Measurements from ENCODE around the gene USP13.

The USP13 gene

DNA sequence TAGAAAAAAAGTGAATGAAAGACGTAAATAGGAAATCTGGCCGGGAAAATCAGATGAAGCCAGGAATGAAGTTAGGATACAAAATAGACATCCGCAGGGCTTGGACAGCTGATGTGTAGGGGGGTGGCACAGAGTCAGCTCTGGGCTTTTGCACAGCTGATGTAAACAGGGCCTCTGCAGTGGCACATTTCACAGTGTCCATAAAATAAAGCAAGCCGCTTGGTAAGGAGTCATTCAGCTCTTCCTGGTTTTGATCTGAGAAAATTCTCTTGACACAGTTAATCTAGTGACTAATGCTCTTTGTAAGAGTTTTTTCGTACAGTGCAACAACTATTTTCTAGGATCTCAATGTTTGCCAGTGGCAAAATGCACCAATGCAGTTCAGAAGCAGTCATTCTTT is 153.3 kb downstream of the USP13 start:
- DNase-seq, result peak in 1 of 3 experiments; percentile 11

DNA sequence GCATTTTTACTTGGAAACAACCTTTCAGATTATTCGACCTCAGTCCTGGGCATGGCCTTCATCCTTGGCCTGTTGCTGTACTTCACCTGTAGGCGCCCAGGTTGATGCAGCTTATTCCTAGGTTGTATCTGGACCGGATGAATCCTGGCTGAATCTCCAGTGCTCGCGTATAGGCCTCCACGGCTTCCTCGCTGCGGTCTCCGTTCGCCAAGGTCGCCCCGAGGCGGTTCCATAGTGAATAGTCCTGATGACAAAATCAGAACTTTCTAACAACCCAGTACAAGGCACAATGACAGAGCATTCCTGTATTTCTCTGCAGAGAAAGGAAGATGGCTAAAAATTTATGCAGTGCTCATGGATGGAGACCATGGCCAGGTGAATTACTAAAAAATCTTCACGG is 154.7 kb downstream of the USP13 start:
- DNase-seq, result no peak

DNA sequence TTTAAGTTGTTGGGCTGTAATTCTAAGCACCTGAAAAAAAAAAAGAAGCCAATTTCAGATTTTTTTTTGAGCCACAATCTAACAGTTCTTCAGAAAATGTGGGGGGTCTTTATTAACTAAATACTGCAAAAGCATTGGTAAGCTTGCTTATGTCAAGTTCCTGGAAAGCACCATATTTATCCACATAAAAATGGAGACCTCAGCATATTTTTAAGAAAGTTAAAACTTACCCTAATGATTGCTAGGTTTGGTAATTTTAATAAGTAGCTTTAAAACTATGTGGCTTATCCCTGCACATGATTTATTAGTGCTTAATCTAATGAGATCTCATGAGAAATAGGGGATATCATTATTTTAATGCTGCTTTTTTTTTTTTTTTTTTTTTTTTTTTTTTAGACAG is 156.8 kb downstream of the USP13 start:
- DNase-seq, result no peak

DNA sequence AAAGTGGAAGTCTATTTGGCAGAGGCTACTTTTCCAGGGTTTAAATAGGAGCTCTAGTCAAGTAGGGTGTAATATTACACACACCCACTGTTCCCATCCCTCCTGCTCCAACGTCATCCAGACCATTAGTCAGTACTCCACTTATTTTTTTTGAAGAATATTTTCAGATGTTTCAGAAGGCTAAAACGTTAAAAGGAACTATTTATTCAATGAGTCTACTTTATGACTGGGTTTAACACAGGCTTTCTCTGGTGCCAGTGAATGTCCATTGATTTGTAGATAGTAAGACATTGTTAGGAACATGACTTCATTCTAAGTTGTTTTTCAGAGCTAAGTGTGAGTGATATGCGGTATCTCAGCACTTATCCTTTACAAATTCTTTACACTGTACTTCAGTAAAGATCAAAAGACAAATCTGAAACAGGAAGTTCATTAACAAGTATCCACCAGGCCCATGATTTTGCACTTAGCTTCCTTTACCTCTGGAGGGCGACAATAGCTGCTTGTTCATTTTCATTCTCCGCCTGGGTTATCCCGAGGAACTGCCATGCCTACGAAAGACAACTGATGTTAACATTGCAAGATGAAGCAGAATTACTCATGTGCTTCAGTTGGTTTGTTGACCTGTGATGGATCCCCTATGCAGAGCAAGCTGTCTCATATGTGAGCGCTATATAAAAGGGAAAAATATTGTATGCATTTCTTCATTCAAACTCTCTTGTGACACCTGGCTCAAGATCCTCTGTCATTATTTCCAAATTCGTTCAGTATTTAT is 158.7 kb downstream of the USP13 start:
- DNase-seq, result peak; percentile 57 to 84 (median 70)

DNA sequence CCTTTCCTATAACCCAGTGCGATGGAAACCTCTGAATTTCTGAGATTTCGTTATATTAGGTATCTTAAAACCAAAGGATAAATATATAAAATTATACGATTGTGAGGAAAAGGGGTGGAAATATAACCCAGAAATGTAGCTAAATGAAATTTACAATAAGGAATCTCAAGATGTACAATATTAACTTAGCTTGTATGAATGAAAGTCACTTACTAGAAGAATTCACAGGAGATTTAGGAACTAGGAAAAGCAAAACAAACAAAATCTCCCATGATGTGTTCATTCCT is 159.2 kb downstream of the USP13 start:
- no peak for DNase-seq

DNA sequence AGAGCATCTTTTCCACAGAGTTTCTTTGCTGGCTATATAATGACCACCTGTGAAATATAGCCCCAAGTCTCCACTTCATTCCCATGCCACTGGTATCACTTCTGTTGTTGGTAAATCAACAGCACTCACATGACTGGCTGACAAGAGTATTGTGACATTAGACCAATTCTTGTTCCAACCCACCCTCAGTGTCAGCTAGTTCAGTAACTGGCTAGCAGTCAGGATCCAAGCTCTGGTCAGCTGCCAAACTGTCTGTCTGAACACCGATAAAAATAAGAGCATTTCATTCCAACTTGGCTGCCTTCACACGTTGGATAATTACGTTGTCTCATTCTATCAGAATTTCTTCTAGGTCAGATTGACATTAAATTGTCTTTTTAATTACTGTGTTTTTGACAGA is 166.5 kb downstream of the USP13 start:
- no peak for DNase-seq

DNA sequence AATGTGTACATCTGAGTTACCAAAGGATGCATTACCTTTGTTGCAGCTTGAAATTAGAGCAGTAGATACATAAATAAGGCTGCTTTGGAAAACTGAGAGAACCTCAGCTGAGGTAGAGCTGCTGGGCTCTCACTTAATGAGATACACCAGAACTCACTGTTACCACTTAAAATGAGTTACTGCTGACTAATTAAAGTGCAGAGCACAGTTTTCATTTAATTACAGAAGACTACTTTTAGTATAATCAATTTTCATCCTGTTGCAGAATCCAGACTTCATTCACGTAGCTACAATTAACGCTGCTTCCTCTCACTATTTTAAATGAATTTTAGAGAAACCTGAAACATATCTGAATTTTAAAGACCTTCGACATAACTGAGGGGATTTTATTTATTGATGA is 169.5 kb downstream of the USP13 start:
- DNase-seq, result no peak

DNA sequence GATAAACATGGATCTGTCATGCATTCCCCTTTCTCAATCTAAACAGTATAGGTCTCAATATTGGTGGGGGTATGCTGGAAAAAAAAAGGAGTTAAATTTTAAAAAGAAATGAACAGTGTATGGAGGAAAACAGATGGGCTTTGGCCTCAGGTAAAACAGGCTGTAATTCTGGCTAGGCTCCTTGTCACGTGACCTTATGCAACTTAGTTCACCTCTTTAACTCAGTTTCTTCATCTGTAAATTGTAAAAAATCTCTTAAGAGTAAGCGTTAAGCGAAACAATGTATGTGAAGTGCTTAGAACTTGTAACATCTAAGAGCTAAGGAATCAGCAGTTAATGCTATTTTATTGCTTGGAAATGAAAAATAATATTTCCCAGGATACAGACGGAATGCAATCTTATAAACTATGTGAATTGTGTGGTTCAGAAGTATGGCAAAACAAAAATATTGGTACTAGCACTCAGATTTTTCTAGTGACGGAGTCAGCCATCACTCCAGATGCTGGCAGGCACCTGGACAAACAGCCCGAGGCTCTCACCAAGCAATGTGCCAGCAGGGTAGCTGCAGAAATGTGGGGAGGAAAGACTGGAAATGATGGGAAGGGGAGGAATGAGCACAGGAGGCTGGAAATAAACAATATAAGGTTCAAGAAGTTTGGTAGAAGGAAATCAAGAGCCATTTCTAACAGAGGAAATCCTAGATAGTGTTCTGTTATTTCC is 172.8 kb downstream of the USP13 start:
- peak in 2 of 3 experiments; percentile 32 to 69 for DNase-seq

DNA sequence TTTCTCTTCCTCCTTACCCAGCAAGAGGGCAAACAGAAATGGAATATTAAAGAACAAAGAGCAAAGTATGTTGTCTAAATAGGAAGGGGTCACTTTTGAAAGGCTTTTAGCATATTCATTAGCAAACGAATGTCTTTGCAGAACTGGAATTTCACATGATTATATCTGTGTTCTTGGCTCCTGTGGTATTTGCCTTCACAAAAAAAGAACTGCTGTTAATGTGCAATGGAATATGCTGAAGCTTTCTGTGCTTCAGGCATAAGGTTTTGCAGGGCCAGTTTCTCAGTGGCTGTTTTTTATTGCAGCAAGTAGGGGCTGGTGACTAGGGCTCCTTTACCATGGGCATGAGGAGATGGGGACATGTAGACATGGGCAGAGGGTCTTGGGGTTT is 173.4 kb downstream of the USP13 start:
- DNase-seq, result no peak

DNA sequence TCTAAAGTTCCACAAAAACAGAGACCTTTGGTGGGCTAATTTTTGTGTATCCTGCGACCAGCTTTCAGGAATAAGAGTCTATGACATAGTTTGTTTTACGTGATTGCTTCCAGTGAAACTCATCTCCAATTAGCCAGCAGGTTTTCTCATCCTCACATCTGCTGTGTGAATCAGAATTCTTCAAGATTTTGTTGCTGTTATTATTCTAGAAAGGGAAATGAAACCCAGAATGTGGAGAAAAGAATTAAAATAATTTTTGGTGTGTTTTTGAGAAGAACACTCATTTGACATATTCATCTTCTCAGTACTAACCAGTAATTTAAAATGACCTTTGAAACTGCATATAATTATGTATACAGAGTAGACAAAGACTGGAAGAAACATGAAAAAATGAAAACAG is 175.9 kb downstream of the USP13 start:
- DNase-seq, result no peak

DNA sequence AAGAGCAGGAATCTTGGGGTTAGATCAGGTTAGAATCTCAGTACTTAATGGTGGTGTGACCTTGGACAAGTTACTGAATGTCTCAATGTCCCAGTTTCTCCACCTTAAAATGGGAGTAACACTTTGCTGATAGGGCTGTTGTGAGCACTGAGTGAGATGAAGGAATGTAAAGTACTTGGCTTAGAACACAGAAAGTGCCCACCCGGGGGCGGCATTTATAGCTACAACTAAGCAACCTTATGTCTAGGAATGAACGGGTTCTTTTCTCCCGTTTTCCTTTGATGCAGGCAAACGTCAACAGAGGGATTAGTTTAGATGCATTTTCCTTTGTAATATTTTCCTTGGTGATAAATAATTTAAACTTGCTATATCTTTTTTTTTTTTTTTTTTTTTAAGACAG is 176.6 kb downstream of the USP13 start:
- DNase-seq, result no peak

DNA sequence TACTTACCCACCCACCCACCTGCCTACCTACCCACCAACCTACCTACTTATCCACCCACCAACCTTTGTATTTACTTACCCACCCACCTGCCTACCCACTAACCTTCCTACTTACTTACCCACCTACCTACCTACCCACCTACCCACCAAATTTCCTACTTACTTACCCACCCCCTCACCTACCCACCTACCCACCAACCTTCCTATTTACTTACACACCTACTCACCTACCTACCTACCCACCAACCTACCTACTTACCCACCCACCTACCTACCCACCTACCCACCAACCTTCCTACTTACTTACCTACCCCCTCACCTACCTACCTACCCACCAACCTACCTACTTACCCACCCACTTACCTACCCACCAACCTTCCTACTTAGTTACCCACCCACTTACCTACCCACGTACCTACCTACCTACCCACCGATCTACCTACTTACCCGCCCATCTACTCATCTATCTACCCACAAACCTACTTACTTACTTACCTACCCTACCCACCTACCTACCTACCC is 179.6 kb downstream of the USP13 start:
- DNase-seq, result no peak

DNA sequence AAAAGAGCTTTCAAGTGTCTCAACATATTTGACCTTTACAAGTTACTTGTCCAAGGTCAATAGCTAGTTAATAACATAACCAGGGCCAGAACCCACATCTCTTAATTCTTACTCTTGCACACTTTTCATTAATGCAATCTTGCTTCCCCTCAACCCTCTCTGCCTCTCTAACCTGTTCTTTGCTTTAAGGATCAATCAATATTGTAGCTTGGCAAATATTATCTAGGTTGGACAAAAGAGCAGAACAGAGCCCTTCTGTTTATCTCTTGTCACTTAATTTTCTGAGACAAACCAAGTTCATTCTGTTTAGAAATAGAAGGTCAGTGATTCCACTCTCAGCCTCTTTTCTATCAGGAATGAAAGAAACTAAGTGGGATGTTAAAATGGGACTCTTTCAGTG is 180.5 kb downstream of the USP13 start:
- no peak for DNase-seq

DNA sequence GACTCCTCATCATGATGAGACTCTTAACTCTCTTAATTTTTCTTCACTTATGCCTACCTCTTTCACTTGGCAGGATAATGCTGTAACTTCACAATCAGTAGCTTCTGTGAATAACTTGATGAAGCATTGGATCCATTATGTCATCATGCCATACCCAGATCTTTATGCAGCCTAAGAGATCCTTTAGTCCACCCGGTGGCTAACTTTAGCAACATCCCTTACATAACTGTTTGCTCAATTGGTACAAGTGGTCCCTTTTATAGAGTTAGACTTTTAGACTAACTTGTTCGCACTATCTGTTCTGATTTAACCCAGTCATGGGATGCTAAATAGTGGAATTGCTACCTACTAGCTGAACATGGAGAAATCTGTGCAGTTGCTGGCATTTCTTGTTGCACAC is 184.5 kb downstream of the USP13 start:
- no peak for DNase-seq

Data from NCI-H1417 (cell line).